Smooth muscle cell (in vitro differentiated cells): ENCODE results near the gene CIITA. TPM values are rescaled to one million over a fixed set of nuclear protein-coding genes. Genes with fewer than 3 reads are reported as not detected.

Source experiments
- DNase-seq: peaks from one replicate; lab custom pipeline; 2025; ENCODE audit not compliant: unreplicated experiment; lab: John Stamatoyannopoulos, UW
- H2AFZ ChIP-seq: fragments of 200-600 bp; sonication (generic); 2 replicates; pipeline ENCODE4 v1.6.0; 2016; ENCODE audit warnings: antibody characterized with exemption, low read depth, mild to moderate bottlenecking
- H3F3A ChIP-seq: fragments of 200-600 bp; sonication (generic); 2 replicates; pipeline ENCODE4 v1.6.0; 2017; ENCODE audit warnings: antibody characterized with exemption, low read depth
- H3K27ac ChIP-seq: fragments of 200-600 bp; sonication (generic); 2 replicates; pipeline ENCODE4 v1.5.1; 2016; ENCODE audit warnings: low read depth, mild to moderate bottlenecking
- H3K27me3 ChIP-seq: fragments of 200-600 bp; sonication (generic); 2 replicates; pipeline ENCODE4 v1.6.1; 2016; ENCODE audit warnings: low read depth, mild to moderate bottlenecking
- H3K36me3 ChIP-seq: fragments of 200-600 bp; sonication (generic); 2 replicates; pipeline ENCODE4 v1.5.1; 2016; ENCODE audit warnings: low read depth
- H3K4me1 ChIP-seq: fragments of 200-600 bp; sonication (generic); 2 replicates; pipeline ENCODE4 v1.5.1; 2016; ENCODE audit warnings: low read depth
- H3K4me2 ChIP-seq: fragments of 200-600 bp; sonication (generic); 2 replicates; pipeline ENCODE4 v1.6.0; 2016; ENCODE audit warnings: mild to moderate bottlenecking
- H3K4me3 ChIP-seq: fragments of 200-600 bp; sonication (generic); 2 replicates; pipeline ENCODE4 v1.5.1; 2016; ENCODE audit warnings: mild to moderate bottlenecking
- H3K79me2 ChIP-seq: fragments of 200-600 bp; sonication (generic); 2 replicates; pipeline ENCODE4 v1.6.0; 2016; ENCODE audit warnings: low read depth, mild to moderate bottlenecking
- H3K9ac ChIP-seq: fragments of 200-600 bp; sonication (generic); 2 replicates; pipeline ENCODE4 v1.6.0; 2016; ENCODE audit warnings: low read depth
- H3K9me3 ChIP-seq: fragments of 200-600 bp; sonication (generic); replicated peaks from 2 replicates; pipeline ENCODE4 v1.5.1; 2016; ENCODE audit warnings: low read depth
- H4K20me1 ChIP-seq: fragments of 200-600 bp; sonication (generic); 2 replicates; pipeline ENCODE4 v1.6.0; 2016; ENCODE audit warnings: low read depth
- WGBS: methylation state at CpG from one replicate; pipeline ENCODE4 v1.1.7; 2016; ENCODE audit warnings: low lambda C conversion rate; 5-methylcytosine and 5-hydroxymethylcytosine counted together
- polyA plus RNA-seq: library from polyadenylated mRNA; unstranded; fragments of >200 nt; fragmentation: Nextera tagmentation; extraction: Ambion mirVana; gene quantifications from 2 replicates; pipeline ENCODE4 v1.2.1, GENCODE V29; 2016
- total RNA-seq: library from RNA; depleted of rRNA; stranded (reverse); fragments of >200 nt; gene quantifications from 2 replicates; pipeline ENCODE4 v1.2.3, GENCODE V29; 2014
- TF ChIP-seq, protein P1 (sequence below): fragments of 200-600 bp; sonication (generic); IDR thresholded peaks from 2 replicates; pipeline ENCODE4 v1.5.1; 2017; ENCODE audit warnings: borderline replicate concordance, mild to moderate bottlenecking, antibody characterized with exemption; ENCODE audit not compliant: insufficient read depth, poor library complexity, severe bottlenecking

Gene CIITA
- total and polyA plus RNA-seq, 2 experiments from 2014 or later, result 0.31 TPM; not detected in 1

DNA sequence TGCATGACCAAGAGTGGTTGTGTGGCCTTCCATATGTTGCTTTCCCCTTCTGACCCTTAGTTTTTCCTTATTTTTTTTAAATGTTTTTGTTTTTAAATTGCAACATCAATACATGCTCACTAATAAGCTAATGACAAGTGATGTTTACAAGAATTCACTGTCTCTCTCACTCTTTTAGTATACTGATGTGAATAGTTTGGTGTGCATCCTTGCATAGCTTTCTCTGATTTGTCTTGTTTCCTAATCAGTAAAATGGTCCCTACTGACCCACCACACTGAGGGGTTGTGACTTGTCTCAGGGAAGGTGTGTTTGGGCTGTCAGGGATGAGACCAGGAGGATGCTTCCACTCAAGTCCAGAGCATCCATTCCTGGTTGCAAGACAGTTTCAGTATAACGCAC lies 26.0 kb downstream of the CIITA start:
- Histone ChIP-seq H3K79me2 (no peaks in the 10 kb centered on the region), H3K9ac (no peak overlapping the region)

DNA sequence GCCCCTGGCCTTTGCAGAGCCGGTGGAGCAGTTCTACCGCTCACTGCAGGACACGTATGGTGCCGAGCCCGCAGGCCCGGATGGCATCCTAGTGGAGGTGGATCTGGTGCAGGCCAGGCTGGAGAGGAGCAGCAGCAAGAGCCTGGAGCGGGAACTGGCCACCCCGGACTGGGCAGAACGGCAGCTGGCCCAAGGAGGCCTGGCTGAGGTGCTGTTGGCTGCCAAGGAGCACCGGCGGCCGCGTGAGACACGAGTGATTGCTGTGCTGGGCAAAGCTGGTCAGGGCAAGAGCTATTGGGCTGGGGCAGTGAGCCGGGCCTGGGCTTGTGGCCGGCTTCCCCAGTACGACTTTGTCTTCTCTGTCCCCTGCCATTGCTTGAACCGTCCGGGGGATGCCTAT lies 29.5 kb downstream of the CIITA start:
- no peaks in the 10 kb centered on the region for H3K4me1 ChIP-seq
- H3K4me3 ChIP-seq, result no peak overlapping the region
- no peak overlapping the region for H3K9ac ChIP-seq
- no peaks in the 10 kb centered on the region for H3F3A ChIP-seq
- no peak overlapping the region for H2AFZ ChIP-seq
- TF ChIP-seq, protein P1, sequence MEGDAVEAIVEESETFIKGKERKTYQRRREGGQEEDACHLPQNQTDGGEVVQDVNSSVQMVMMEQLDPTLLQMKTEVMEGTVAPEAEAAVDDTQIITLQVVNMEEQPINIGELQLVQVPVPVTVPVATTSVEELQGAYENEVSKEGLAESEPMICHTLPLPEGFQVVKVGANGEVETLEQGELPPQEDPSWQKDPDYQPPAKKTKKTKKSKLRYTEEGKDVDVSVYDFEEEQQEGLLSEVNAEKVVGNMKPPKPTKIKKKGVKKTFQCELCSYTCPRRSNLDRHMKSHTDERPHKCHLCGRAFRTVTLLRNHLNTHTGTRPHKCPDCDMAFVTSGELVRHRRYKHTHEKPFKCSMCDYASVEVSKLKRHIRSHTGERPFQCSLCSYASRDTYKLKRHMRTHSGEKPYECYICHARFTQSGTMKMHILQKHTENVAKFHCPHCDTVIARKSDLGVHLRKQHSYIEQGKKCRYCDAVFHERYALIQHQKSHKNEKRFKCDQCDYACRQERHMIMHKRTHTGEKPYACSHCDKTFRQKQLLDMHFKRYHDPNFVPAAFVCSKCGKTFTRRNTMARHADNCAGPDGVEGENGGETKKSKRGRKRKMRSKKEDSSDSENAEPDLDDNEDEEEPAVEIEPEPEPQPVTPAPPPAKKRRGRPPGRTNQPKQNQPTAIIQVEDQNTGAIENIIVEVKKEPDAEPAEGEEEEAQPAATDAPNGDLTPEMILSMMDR, result no peak
- peaks cover 5% of the 10 kb centered on the region for H3K27me3 ChIP-seq
- DNase-seq, result no peak
- H3K9me3 ChIP-seq, result no peaks in the 10 kb centered on the region
- no peaks in the 10 kb centered on the region for H3K79me2 ChIP-seq
- 97% methylated on average over 19 of the region's 19 CpGs for WGBS
- no peaks in the 10 kb centered on the region for H3K36me3 ChIP-seq
- no peak overlapping the region for H3K27ac ChIP-seq
- no peak overlapping the region for H3K4me2 ChIP-seq
- no peaks in the 10 kb centered on the region for H4K20me1 ChIP-seq

More for the DNA sequence above, 26.0 kb downstream of the CIITA start:
- no peaks in the 10 kb centered on the region for H3K27me3 ChIP-seq
- DNase-seq, result no peak
- no peaks in the 10 kb centered on the region for H3K36me3 ChIP-seq
- H3K4me1 ChIP-seq, result no peaks in the 10 kb centered on the region
- no peaks in the 10 kb centered on the region for H4K20me1 ChIP-seq
- H3F3A ChIP-seq, result no peaks in the 10 kb centered on the region
- no peak overlapping the region for H3K4me3 ChIP-seq
- H3K27ac ChIP-seq, result no peak overlapping the region
- TF ChIP-seq, protein P1, result no peak
- no peak overlapping the region for H2AFZ ChIP-seq
- H3K4me2 ChIP-seq, result no peak overlapping the region
- no peaks in the 10 kb centered on the region for H3K9me3 ChIP-seq
- WGBS, result 96% methylated on average over 1 of the region's 1 CpG

DNA sequence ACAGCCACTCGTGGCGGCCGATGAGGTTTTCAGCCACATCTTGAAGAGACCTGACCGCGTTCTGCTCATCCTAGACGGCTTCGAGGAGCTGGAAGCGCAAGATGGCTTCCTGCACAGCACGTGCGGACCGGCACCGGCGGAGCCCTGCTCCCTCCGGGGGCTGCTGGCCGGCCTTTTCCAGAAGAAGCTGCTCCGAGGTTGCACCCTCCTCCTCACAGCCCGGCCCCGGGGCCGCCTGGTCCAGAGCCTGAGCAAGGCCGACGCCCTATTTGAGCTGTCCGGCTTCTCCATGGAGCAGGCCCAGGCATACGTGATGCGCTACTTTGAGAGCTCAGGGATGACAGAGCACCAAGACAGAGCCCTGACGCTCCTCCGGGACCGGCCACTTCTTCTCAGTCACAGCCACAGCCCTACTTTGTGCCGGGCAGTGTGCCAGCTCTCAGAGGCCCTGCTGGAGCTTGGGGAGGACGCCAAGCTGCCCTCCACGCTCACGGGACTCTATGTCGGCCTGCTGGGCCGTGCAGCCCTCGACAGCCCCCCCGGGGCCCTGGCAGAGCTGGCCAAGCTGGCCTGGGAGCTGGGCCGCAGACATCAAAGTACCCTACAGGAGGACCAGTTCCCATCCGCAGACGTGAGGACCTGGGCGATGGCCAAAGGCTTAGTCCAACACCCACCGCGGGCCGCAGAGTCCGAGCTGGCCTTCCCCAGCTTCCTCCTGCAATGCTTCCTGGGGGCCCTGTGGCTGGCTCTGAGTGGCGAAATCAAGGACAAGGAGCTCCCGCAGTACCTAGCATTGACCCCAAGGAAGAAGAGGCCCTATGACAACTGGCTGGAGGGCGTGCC lies 30.1 kb downstream of the CIITA start:
- no peak overlapping the region for H2AFZ ChIP-seq
- no peaks in the 10 kb centered on the region for H3K9me3 ChIP-seq
- 95% methylated on average over 46 of the region's 46 CpGs for WGBS
- TF ChIP-seq, protein P1, result no peak
- H3K79me2 ChIP-seq, result no peaks in the 10 kb centered on the region
- no peak for DNase-seq
- H3K27ac ChIP-seq, result no peak overlapping the region
- no peaks in the 10 kb centered on the region for H3K4me1 ChIP-seq
- H4K20me1 ChIP-seq, result no peaks in the 10 kb centered on the region
- no peak overlapping the region for H3K9ac ChIP-seq
- H3K36me3 ChIP-seq, result no peaks in the 10 kb centered on the region
- no peak overlapping the region for H3K4me3 ChIP-seq
- H3F3A ChIP-seq, result no peaks in the 10 kb centered on the region
- peaks cover 10% of the 10 kb centered on the region for H3K27me3 ChIP-seq
- no peak overlapping the region for H3K4me2 ChIP-seq

DNA sequence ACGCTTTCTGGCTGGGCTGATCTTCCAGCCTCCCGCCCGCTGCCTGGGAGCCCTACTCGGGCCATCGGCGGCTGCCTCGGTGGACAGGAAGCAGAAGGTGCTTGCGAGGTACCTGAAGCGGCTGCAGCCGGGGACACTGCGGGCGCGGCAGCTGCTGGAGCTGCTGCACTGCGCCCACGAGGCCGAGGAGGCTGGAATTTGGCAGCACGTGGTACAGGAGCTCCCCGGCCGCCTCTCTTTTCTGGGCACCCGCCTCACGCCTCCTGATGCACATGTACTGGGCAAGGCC lies 30.7 kb downstream of the CIITA start:
- no peaks in the 10 kb centered on the region for H3K9me3 ChIP-seq
- no peak overlapping the region for H2AFZ ChIP-seq
- H3K9ac ChIP-seq, result no peak overlapping the region
- TF ChIP-seq, protein P1, result no peak
- no peak overlapping the region for H3K4me2 ChIP-seq
- no peaks in the 10 kb centered on the region for H3F3A ChIP-seq
- no peaks in the 10 kb centered on the region for H3K79me2 ChIP-seq
- no peak overlapping the region for H3K27ac ChIP-seq
- WGBS, result 96% methylated on average over 18 of the region's 21 CpGs
- H3K4me1 ChIP-seq, result no peaks in the 10 kb centered on the region
- H3K4me3 ChIP-seq, result no peak overlapping the region
- no peaks in the 10 kb centered on the region for H4K20me1 ChIP-seq
- DNase-seq, result no peak
- H3K27me3 ChIP-seq, result peaks cover 10% of the 10 kb centered on the region
- H3K36me3 ChIP-seq, result no peaks in the 10 kb centered on the region
